Right atrium auricular region (tissue), 2 donors: ENCODE results near the gene CPSF4. TPM values are rescaled to one million over a fixed set of nuclear protein-coding genes. Genes with fewer than 3 reads are reported as not detected.
A peak's percentile ranks its signal among the peaks of the same experiment; 100 is the strongest.

ENCODE experiments used
- DNase-seq: peaks from one replicate; pipeline ENCODE4 v3.0.0-alpha.2; 2019; ENCODE audit warnings: low spot score
- H3K27ac ChIP-seq, 2 donors: fragments of 200-600 bp; sonication (generic); 1 replicate in 1 of 2; 2 replicates in 1 of 2; pipeline ENCODE4 v1.5.1; 2016 to 2019
- H3K27me3 ChIP-seq, 2 donors: fragments of 200-600 bp; sonication (generic); one replicate each; pipeline versions ENCODE4 v1.5.1 to v1.6.0; 2017 to 2019
- H3K36me3 ChIP-seq: fragments of 200-600 bp; sonication (generic); one replicate; pipeline ENCODE4 v1.5.1; 2016
- H3K4me1 ChIP-seq, 2 donors: fragments of 200-600 bp; sonication (generic); one replicate each; pipeline versions ENCODE4 v1.5.1 to v1.6.0; 2017 to 2019
- H3K4me3 ChIP-seq, 2 donors: fragments of 200-600 bp; sonication (generic); 1 replicate in 1 of 2; 2 replicates in 1 of 2; pipeline ENCODE4 v1.5.1; 2017 to 2019; ENCODE audit warnings: mild to moderate bottlenecking in 1 of 2, moderate library complexity in 1 of 2
- H3K9me3 ChIP-seq, 2 donors: fragments of 200-600 bp; sonication (generic); one replicate each; pipeline ENCODE4 v1.5.1; 2019
- total RNA-seq, 2 donors: library from RNA; depleted of rRNA; stranded (reverse); fragments of >200 nt; gene quantifications; one replicate each; pipeline ENCODE4 v1.1.0, GENCODE V29; 2016
- TF ChIP-seq, protein P1 (sequence below), 2 donors: fragments of 200-600 bp; sonication (generic); IDR thresholded peaks; one replicate each; pipeline ENCODE4 v1.5.1; 2019; ENCODE audit warnings: antibody characterized with exemption in 2 of 2

Gene CPSF4
- total RNA-seq, 2 donors from 2014 or later = 12.4 to 18.8 TPM

DNA sequence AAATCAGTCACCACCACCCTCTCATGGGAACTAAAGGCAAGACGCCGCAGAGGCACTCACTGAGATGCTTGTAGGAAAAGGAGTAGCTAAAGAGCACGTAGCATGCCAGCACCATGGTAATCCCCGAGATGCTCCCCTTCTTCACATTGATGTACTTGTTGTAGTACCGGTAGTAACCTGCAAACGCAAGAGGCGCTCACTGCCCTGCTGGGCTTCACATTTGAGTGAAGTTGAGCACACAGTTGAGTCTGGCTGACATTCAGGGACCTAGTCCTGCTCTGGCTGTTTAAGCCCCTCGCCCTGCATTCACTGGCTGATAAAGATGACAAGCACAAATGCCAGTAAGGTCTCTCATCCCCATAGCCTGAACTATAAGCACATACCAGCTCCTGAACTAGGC, 20.3 kb downstream of the CPSF4 start:
- peaks cover 0 to 46% of the 10 kb centered on the region in 2 donors for H3K4me1 ChIP-seq
- no peaks in the 10 kb centered on the region for H3K9me3 ChIP-seq
- peaks cover 41% of the 10 kb centered on the region for H3K36me3 ChIP-seq
- no peaks in the 10 kb centered on the region for H3K27me3 ChIP-seq
- TF ChIP-seq, protein P1, sequence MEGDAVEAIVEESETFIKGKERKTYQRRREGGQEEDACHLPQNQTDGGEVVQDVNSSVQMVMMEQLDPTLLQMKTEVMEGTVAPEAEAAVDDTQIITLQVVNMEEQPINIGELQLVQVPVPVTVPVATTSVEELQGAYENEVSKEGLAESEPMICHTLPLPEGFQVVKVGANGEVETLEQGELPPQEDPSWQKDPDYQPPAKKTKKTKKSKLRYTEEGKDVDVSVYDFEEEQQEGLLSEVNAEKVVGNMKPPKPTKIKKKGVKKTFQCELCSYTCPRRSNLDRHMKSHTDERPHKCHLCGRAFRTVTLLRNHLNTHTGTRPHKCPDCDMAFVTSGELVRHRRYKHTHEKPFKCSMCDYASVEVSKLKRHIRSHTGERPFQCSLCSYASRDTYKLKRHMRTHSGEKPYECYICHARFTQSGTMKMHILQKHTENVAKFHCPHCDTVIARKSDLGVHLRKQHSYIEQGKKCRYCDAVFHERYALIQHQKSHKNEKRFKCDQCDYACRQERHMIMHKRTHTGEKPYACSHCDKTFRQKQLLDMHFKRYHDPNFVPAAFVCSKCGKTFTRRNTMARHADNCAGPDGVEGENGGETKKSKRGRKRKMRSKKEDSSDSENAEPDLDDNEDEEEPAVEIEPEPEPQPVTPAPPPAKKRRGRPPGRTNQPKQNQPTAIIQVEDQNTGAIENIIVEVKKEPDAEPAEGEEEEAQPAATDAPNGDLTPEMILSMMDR (IDR thresholded peaks at IDR 0.05) = peak in 1 of 2 donors; percentile 24
- no peak overlapping the region for H3K4me3 ChIP-seq
- no peak overlapping the region for H3K27ac ChIP-seq
- DNase-seq = no peak

DNA sequence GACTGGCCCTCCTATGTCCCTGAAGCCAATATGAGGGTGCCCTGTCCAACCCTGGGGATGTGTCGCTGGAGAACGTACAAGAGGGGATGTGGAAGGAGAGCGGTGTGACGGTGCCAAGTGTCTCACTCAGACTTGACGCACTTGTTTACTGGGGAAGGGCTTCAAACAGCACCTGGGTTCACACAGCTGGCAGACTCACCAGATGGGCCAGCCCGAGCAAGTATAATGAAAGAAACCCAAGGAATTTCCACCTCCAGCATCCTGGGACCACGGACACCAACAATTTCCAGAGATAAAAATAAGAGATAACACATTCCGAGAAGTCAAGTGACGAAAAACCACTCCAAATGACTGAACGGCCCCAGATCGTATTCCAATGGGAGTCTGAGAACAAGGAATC, 21.9 kb downstream of the CPSF4 start:
- Histone ChIP-seq H3K27me3 (no peaks in the 10 kb centered on the region), H3K9me3 (no peaks in the 10 kb centered on the region), H3K4me3 (no peak overlapping the region), H3K4me1 (peaks cover 0 to 58% of the 10 kb centered on the region in 2 donors), H3K27ac (peak overlapping the region; percentile 2 to 46), H3K36me3 (peaks cover 43% of the 10 kb centered on the region)
- no peak for DNase-seq
- TF ChIP-seq, protein P1 (IDR thresholded peaks at IDR 0.05) = no peak

DNA sequence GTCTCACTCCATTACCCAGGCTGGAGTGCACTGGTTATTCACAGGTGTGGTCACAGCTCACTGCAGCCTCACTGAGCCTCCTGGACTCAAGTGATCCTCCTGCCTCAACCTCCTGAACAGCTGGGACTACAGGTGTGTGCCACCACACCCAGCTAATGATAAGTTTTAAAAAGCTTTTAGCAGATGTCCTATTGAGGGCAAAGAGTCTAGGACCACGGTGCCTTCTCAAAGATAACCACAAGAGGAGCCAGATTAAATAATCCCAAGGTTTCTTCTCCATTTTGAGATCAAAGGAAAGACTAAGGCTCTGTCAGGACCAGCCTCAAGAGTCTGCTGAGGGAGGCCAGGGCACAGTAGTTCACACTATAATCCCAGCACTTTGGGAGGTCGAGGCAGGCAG, 22.5 kb downstream of the CPSF4 start:
- no peak overlapping the region for H3K4me3 ChIP-seq
- no peaks in the 10 kb centered on the region for H3K27me3 ChIP-seq
- DNase-seq = no peak
- H3K36me3 ChIP-seq = peaks cover 43% of the 10 kb centered on the region
- peaks cover 0 to 53% of the 10 kb centered on the region in 2 donors for H3K4me1 ChIP-seq
- TF ChIP-seq, protein P1 (IDR thresholded peaks at IDR 0.05) = no peak
- peak overlapping the region; percentile 2 to 46 for H3K27ac ChIP-seq
- H3K9me3 ChIP-seq = no peaks in the 10 kb centered on the region

DNA sequence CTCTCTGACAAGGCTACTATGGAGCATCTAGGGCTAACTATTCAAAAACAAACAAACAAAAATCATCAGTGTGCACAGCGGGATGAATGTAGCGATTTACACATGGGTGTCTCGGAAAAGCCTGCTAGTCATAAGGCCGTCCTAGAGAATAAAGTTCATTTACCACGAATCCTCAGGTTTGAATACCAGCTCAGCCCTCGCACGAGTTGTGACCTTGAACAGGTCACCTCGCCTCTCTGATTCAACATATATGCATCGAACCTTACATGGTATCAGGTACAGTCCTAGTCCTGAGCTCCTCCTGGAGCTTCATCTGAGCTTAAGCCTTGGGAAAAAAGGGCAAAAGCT, 26.7 kb downstream of the CPSF4 start:
- DNase-seq = no peak
- Histone ChIP-seq H3K9me3 (no peaks in the 10 kb centered on the region), H3K4me3 (peak overlapping the region; percentile 69 to 75), H3K27me3 (no peaks in the 10 kb centered on the region), H3K36me3 (peaks cover 10% of the 10 kb centered on the region), H3K4me1 (peaks cover 0 to 48% of the 10 kb centered on the region in 2 donors), H3K27ac (peak overlapping the region; percentile 82 to 92)
- TF ChIP-seq, protein P1 (IDR thresholded peaks at IDR 0.05) = no peak

DNA sequence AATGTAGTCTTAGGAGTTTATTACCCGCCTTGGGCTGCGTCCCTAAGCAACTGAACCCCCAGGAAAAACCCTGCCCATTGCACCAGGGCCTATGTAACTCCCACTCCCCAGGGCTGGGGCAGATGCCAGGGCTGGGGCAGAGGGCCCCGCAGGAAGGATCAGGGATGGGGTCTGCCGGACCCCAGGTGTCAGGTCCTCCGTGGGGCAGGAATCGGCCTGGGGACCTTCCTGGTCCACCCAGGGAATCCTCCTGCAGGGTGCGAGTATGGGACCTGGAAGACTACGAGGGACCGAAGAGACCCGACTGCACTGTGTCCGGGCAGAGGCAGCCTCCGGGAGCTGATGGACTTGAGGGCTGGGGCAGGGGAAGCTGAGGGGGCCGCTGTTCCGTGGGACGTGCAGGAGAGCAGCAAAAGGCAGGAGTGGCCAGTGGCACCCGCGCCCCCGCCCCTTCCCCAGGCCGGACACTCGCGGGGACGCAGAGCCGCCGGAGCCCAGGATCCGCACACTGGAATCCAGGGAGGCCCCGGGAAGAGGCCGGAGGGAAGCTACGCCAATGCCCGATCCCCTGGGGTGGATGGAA, 29.7 kb downstream of the CPSF4 start:
- peaks cover 8% of the 10 kb centered on the region for H3K36me3 ChIP-seq
- no peak overlapping the region for H3K27ac ChIP-seq
- H3K4me3 ChIP-seq = no peak overlapping the region
- H3K4me1 ChIP-seq = peaks cover 0 to 34% of the 10 kb centered on the region in 2 donors
- no peaks in the 10 kb centered on the region for H3K27me3 ChIP-seq
- H3K9me3 ChIP-seq = no peaks in the 10 kb centered on the region
- DNase-seq = no peak
- TF ChIP-seq, protein P1 (IDR thresholded peaks at IDR 0.05) = no peak
